ENCODE results near the gene NPM1.
"Not testable (repeated sequence)": the region's sequence is repeated elsewhere in the genome, so short reads cannot be mapped to it uniquely, and the experiment has no call there.

NPM1 gene

DNA sequence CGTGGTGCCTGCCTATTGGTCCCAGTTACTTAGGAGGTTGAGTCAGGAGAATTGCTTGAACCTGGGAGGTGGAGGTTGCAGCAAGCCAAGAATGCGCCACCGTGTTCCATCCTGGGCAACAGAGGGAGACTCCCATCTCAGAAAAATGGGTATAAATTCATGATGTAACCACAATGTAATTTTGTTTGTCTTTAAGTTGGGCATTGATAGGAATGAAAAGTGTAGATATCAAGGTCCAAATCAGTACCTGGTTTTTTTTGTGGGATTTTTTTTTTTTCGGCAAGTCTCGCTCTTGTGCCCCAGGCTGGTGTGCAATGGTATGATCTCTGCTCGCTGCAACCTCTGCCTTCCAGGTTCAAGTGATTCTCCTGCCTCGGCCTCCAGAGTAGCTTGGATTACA, 7.4 kb downstream of the NPM1 start:
- Histone ChIP-seq H3K4me3 (ENCODE audit: low read depth, low read length) (no peak overlapping the region), H3K27ac (no peak overlapping the region), H3K36me3 (replicated peaks) (peaks cover 91% of the 10 kb centered on the region), H3K27me3 (replicated peaks) (no peaks in the 10 kb centered on the region)
- in situ Hi-C loops (cut with HindIII; ENCODE audit: low pct_ligation_motif_present, low sequenced_read_pairs), result no loop called here
- no peak for DNase-seq
- TF ChIP-seq, protein P1, sequence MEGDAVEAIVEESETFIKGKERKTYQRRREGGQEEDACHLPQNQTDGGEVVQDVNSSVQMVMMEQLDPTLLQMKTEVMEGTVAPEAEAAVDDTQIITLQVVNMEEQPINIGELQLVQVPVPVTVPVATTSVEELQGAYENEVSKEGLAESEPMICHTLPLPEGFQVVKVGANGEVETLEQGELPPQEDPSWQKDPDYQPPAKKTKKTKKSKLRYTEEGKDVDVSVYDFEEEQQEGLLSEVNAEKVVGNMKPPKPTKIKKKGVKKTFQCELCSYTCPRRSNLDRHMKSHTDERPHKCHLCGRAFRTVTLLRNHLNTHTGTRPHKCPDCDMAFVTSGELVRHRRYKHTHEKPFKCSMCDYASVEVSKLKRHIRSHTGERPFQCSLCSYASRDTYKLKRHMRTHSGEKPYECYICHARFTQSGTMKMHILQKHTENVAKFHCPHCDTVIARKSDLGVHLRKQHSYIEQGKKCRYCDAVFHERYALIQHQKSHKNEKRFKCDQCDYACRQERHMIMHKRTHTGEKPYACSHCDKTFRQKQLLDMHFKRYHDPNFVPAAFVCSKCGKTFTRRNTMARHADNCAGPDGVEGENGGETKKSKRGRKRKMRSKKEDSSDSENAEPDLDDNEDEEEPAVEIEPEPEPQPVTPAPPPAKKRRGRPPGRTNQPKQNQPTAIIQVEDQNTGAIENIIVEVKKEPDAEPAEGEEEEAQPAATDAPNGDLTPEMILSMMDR (IDR thresholded peaks at IDR 0.05; ENCODE audit: low read depth, low read length, missing control alignments), result no peak

DNA sequence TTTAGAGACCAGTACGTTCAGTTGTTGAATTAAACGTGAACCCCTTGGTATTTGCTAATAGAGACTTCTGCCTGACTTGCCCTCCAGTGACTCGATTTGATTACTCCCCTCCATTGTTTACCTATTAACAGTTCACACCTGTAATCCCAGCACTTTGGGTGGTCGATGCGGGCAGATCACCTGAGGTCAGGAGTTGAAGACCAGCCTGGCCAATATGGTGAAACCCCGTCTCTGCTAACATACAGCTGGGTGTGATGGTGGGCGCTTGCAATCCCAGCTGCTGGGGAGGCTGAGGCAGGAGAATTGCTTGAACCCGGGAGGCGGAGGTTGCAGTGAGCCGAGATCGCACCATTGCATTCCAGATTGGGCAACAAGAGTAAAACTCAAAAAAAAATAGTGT, 8.9 kb downstream of the NPM1 start:
- H3K27ac ChIP-seq; DNase-seq; H3K4me3 ChIP-seq (ENCODE audit: low read depth, low read length); H3K27me3 ChIP-seq (replicated peaks); in situ Hi-C loops (cut with HindIII; ENCODE audit: low pct_ligation_motif_present, low sequenced_read_pairs): not testable (repeated sequence)
- H3K36me3 ChIP-seq (replicated peaks), result peaks cover 92% of the 10 kb centered on the region

DNA sequence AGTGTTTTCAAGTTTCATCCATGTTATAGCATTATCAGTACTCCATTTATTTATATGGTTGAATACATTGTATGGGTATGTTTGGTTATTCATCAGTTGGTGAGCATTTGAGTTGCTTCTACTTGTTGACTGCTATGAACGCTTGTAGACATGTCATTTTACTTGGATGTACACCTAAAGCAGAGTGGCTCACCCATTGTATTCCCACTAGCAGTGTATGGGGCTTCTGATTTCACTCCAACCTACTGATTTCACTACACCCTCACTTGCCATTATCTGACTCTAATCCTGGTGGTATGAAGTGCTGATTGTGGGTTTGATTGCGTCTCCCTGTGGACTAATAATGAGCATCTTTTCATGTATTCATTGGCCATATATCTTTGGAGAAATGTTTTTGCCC, 9.5 kb downstream of the NPM1 start:
- TF ChIP-seq, protein P1 (IDR thresholded peaks at IDR 0.05; ENCODE audit: low read depth, low read length, missing control alignments), result no peak
- no peak overlapping the region for H3K27ac ChIP-seq
- no peak overlapping the region for H3K4me3 ChIP-seq (ENCODE audit: low read depth, low read length)
- H3K36me3 ChIP-seq (replicated peaks), result peaks cover 88% of the 10 kb centered on the region
- H3K27me3 ChIP-seq (replicated peaks), result no peaks in the 10 kb centered on the region
- in situ Hi-C loops (cut with HindIII; ENCODE audit: low pct_ligation_motif_present, low sequenced_read_pairs), result no loop called here
- no peak for DNase-seq

DNA sequence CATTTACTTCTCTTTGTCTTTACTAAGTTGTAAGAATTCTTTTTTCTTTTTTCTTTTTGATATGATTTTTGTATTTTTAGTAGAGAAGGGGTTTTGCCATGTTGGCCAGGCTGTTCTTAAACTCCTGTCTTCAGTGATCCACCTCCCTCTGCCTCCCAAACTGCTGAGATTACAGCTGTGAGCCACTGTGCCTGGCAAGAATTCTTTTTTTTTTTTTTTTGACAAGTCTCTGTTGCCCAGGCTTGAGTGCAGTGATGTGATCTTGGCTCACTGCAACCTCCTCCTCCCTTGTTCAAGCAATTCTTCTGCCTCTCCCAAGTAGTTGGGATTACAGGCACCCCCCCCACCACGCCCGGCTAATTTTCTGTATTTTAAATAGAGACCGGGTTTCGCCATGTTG, 9.9 kb downstream of the NPM1 start:
- H3K36me3 ChIP-seq (replicated peaks), result peaks cover 86% of the 10 kb centered on the region
- H3K27me3 ChIP-seq (replicated peaks), result no peaks in the 10 kb centered on the region
- in situ Hi-C loops (cut with HindIII; ENCODE audit: low pct_ligation_motif_present, low sequenced_read_pairs), result no loop called here
- no peak overlapping the region for H3K27ac ChIP-seq
- no peak overlapping the region for H3K4me3 ChIP-seq (ENCODE audit: low read depth, low read length)
- TF ChIP-seq, protein P1 (IDR thresholded peaks at IDR 0.05; ENCODE audit: low read depth, low read length, missing control alignments), result no peak
- no peak for DNase-seq

DNA sequence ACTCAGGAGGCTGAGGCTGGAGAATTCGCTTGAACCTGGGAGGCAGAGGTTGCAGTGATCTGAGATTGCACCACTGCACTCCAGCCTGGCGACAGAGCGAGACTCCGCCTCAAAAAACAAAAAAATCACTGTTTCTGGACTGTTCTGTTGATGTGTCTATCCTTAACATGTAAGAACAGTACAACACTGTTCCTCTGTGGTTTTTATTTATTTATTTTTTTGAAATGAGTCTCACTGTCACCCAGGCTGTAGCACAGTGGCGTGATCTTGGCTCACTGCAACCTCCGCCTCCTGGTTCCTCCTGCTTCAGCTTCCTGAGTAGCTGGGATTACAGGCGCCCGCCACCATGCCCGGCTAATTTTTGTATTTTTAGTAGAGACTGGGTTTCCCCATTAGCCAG, 11.0 kb downstream of the NPM1 start:
- H3K36me3 ChIP-seq (replicated peaks), result peaks cover 76% of the 10 kb centered on the region
- DNase-seq; H3K27me3 ChIP-seq (replicated peaks); H3K27ac ChIP-seq; H3K4me3 ChIP-seq (ENCODE audit: low read depth, low read length); in situ Hi-C loops (cut with HindIII; ENCODE audit: low pct_ligation_motif_present, low sequenced_read_pairs): not testable (repeated sequence)

DNA sequence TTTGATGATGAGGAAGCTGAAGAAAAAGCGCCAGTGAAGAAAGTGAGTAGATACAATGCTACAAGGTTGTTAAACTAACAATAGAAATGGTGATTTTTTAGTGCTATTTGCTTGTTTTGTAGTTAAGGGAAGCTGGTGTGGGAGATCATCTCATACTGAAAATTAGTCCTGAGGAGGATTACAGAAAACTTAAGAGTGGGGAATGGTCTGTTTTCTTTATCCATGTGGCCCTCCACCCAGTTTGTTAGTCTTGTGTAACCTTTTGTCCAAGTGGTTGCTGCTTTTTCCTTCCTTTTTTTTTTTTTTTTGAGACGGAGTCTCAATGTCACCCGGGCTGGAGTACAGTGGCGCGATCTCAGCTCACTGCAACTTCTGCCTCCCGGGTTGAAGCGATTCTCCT, 12.5 kb downstream of the NPM1 start:
- TF ChIP-seq, protein P1 (IDR thresholded peaks at IDR 0.05; ENCODE audit: low read depth, low read length, missing control alignments), result no peak
- Histone ChIP-seq H3K36me3 (replicated peaks) (peaks cover 66% of the 10 kb centered on the region), H3K27me3 (replicated peaks) (no peaks in the 10 kb centered on the region), H3K4me3 (ENCODE audit: low read depth, low read length) (no peak overlapping the region), H3K27ac (no peak overlapping the region)
- in situ Hi-C loops (cut with HindIII; ENCODE audit: low pct_ligation_motif_present, low sequenced_read_pairs), result loop anchor here (25.0 kb wide), 2 partner anchors 237 to 462 kb away; no protein-coding TSS in a partner anchor
- no peak for DNase-seq

DNA sequence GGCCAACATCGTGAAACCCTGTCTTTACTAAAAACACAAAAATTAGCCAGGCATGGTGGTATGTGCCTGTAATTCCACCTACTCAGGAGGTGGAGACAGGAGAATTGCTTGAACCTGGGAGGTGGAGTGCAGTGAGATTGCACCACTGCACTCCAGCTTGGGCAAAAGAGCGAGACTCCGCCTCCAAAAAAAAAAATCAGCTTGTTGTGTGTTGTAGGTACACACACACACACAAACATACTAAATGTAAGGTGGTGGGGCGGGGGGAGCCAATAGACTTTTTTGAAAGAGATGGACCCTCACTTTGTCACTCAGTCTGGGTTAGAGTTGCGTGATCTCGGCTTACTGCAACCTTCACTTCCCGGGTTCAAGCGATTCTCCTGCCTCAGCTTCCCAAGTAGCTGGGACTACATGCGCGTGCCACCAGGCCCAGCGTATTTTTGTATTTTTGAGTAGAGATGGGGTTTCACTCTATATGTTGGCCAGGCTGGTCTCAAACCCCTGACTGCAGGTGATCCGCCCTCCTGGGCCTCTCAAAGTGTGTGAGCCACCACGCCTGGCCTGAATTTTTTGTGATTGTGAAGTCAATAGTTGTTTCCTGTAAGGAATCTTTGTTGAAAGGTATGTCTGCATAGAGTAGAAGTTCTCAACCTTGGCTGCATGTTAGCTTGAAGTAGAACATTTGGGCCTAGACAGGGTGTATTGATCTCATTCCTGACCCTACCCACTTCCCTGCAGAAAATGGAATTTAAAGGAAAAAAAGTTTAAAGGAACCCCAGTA, 13.7 kb downstream of the NPM1 start:
- TF ChIP-seq, protein P1 (IDR thresholded peaks at IDR 0.05; ENCODE audit: low read depth, low read length, missing control alignments), result no peak
- H3K4me3 ChIP-seq (ENCODE audit: low read depth, low read length), result no peak overlapping the region
- in situ Hi-C loops (cut with HindIII; ENCODE audit: low pct_ligation_motif_present, low sequenced_read_pairs), result loop anchor here (25.0 kb wide), 2 partner anchors 236 to 461 kb away; no protein-coding TSS in a partner anchor
- no peak for DNase-seq
- H3K36me3 ChIP-seq (replicated peaks), result peaks cover 63% of the 10 kb centered on the region
- no peak overlapping the region for H3K27ac ChIP-seq
- no peaks in the 10 kb centered on the region for H3K27me3 ChIP-seq (replicated peaks)

DNA sequence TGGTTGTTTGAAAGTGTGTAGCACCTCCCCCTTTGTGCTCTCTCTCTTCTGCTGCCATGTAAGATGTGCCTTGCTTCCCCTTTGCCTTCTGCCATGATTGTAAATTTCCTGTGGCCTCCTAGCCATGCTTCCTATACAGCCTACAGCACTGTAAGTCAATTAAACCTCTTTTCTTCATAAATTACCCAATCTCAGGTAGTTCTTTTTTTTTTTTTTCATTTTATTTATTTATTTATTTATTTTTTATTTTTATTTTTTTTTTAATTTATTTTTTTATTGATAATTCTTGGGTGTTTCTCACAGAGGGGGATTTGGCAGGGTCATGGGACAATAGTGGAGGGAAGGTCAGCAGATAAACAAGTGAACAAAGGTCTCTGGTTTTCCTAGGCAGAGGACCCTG, 15.1 kb downstream of the NPM1 start:
- in situ Hi-C loops (cut with HindIII; ENCODE audit: low pct_ligation_motif_present, low sequenced_read_pairs), result loop anchor here (25.0 kb wide), 2 partner anchors 235 to 460 kb away; no protein-coding TSS in a partner anchor
- DNase-seq; H3K27me3 ChIP-seq (replicated peaks); H3K4me3 ChIP-seq (ENCODE audit: low read depth, low read length); H3K27ac ChIP-seq: not testable (repeated sequence)
- peaks cover 63% of the 10 kb centered on the region for H3K36me3 ChIP-seq (replicated peaks)
